Measurements from ENCODE around the gene FGGY.

FGGY gene

DNA sequence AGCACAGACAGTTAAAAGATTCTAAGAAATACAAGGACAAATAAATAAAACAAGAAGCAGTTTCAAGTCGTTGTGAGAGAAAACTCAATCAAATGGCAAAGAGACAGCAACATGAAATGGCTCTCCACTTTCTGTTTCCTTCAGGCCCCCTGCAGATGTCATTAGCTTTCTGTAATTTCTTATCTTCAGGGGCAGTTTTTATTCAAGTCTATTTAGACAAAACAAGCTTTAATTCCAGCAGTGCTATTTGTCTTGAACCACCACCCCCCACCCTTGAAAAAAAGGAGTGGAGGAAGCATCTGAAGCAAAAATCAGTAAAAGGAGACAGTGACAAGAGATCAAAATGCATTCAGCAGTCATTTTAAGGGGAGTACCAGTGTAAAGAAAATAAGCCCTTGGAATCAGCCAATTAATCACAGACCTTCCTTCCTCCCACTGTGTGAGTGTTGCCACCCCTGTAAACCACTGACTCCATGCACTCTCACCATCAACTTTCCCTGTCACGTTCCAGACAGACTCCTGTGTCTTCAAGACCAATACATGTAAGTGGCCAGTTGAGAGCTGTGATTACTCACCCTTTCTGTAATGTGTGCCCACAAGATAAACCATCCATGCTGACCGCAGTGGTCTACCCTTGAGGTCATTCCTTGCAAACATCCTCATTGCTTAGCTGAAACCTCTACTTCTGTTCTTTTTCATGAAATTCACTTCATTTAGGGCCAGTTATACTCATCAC, 381.8 kb downstream of the FGGY start:
- DNase-seq (ENCODE audit: low read depth), result no peak

GRCh38 chr1:59680044-59680443, 383.1 kb downstream of the FGGY start:
- DNase-seq (ENCODE audit: low read depth), result no peak

DNA sequence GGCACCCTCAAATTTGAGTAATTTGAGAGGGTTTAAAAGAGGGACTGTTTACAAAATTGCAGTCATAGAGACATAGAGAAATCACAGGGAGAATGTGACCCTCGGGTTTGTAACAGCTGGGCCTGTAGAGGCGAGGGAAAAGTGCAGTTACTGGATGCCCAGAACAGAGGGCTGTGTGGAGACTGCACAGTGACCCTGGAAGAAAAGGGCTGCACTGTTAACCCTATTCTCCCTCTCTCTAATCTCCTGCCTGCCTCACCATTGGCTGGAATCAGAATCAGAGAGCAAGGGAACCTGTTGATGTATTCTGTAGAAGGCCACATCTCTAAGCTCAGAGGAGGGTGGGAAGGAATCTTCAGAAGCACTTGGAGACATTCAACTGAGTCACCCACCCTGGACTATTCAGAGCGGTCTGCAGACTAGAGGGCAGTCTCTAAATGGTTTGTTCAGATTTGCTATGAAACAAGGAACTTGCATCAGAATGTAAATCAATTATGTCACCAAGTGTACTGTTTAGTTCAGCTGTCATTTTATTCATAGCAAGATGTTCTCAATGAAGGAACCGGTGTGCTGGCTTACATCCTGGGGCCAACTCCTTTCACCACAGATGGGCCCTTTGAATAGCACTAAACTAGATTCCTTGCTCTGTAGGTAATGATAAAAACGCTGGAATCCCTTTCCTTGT, 385.6 kb downstream of the FGGY start:
- no peak for DNase-seq (ENCODE audit: low read depth)

GRCh38 chr1:59683197-59683596, 386.3 kb downstream of the FGGY start:
- DNase-seq (ENCODE audit: low read depth), result no peak

DNA sequence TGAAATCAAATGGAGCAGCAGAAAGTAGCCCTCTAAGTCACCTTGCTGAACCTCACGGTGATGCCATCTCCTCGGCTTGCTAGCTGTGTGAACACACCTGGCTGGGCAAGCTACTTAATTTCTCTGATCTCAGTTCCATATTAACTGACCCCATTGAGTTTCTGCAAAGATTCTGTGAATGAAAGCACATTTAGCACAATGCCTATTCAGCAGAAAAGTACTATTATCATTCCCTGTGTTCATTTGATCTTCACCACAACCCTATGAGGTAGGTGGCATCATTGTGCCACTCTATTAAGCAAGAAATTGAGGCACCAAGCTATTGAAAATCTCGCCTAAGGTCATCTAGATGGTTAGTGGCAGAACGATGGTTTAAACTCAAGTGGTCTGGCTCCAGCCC, 387.8 kb downstream of the FGGY start:
- no peak for DNase-seq (ENCODE audit: low read depth)

DNA sequence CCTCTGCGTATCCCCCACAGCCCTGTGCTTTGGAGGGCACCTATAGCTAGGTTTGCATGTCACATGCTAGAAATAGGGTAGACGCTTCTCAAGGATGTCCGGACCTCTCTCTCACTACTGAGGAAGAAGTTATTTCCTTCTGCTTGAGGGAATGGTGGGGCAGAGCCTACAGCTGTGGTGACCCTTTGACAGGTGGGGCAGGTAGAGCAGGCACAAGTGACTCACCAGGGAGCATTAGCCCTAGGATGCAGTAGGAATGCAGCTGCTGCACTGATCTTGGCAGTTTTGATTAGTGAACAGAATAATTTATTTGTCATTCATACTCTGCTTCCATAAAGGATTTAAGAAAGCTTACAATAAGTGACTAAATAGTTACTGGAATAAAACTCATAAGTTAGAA, 388.2 kb downstream of the FGGY start:
- no peak for DNase-seq (ENCODE audit: low read depth)

GRCh38 chr1:59685666-59686065, 388.8 kb downstream of the FGGY start:
- no peak for DNase-seq (ENCODE audit: low read depth)

GRCh38 chr1:59686170-59686569, 389.3 kb downstream of the FGGY start:
- no peak for DNase-seq (ENCODE audit: low read depth)

DNA sequence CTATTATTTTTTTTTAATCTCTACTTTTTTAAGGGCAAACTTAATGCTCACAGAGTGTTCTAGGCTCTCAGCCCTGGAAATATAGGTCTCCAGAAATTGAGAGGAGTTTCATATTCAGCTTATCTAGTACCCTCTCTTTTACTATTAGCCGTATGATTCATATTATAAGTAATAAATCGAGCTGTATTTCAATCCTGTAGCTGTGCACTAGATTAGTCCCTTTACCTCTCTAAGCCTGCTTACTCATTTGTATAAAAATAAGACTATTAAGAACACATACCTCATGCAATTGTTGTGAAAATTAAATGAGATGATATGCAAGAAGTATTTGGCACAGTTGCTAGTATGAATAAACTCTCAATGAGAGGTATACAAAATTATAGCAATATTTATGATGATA, 389.7 kb downstream of the FGGY start:
- DNase-seq (ENCODE audit: low read depth), result no peak

GRCh38 chr1:59687081-59687480, 390.2 kb downstream of the FGGY start:
- no peak for DNase-seq (ENCODE audit: low read depth)

DNA sequence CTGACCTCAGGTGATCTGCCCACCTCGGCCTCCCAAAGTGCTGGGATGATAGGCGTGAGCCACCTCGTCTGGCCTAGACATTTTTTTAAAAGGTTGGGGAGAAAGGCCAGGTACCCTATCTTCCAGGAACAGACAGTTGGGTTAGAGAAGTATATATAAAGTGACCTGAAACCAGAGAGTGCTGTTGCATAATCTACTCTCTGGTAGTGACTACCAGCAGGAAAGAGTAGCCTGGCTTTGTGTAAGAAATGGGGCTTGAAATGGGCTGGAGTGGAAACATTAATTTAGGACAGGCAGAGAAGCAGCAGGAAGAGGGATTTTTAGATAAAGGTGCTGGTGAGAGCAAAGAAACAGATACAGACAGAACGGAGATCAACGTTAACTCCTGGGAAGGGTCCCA, 392.1 kb downstream of the FGGY start:
- DNase-seq (ENCODE audit: low read depth), result no peak

GRCh38 chr1:59689730-59690129, 392.8 kb downstream of the FGGY start:
- no peak for DNase-seq (ENCODE audit: low read depth)

DNA sequence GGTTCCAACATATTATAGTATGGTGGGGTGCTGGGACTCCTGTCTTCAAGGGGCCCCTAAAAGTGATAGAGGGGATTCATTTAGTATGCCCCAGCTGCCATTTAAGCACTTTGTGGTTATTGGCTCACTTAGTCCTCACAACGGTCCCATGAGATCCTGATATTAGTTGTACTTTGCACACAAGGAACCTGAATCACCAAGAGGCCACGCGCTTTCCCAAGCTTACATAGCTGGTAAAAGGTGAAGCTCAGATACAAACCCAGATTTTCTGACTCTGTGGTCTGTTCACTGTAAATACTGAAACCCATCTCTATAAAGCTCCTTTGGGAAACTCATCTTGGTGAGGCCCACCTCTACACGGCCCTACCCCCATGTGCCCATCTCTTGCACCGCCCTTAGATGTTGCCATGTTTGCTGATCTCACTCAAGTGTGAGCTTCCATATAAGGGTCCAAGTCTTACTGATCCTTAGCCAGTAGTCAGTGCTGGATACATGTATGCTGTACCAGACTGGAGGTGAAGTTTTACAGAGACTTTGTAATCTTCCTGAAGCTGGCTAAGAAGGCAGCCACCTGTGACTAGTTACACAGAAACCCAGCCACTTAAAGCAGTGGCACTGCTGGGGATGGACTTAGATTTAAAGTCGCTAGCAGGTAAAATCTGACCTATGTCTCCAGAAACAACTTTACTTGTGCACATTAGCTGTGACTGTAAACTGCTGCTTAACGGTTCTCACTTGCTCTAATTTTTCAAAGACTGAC, 393.5 kb downstream of the FGGY start:
- DNase-seq (ENCODE audit: low read depth), result no peak

DNA sequence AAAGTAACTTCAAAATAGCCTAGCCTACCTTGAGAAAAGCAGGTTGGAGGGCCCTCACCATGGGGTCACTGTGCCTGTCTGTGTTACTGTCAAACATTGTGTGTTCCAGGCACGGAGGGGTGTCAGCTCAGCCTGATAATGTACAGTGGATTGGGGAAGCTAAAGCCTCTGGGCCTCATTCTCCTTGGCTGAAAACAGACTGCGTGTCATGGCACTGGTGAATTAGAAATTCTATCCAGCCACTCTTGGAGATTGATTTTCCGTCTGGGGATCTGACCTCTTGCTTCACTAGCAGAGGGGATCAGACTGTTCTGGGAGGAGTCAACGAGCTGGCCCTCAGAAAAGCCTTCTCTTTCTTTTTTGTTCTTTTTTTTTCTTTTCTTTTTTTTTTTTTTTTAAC, 394.4 kb downstream of the FGGY start:
- no peak for DNase-seq (ENCODE audit: low read depth)

DNA sequence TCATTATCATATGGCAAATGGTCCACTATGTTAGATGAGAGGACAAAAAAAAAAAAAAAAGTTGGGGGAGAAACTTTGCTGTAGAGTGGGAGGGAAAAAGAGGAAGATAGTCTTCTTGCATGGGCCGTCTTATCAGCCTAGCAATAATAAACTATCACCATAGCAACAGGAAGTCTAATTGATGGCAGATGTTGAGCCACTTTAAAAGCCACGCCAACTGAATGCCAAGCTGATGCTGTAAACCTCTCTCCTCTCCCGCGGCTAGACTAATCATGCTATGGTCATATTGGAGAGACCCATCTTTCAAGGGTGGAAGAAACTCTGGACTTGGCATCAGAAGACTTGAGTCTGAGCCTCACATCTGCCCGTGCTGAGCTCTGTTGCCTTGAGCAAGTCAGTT, 395.7 kb downstream of the FGGY start:
- DNase-seq (ENCODE audit: low read depth), result no peak

DNA sequence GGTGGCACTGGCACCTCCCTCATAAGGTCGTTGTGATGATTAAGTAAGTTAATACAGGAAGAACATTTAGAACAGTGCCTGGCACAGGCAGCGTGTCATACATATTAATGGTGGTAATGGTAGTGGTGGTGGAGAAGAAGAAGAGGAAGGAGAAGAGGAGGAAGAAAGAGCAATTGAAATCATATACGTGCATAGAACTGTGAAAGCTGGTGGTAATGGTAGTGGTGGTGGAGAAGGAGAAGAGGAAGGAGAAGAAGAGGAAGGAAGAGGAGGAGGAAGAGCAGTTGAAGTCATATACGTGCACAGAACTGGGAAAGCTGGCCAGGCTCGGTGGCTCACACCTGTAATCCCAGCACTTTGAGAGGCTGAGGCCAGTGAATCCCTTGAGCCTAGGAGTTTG, 396.5 kb downstream of the FGGY start:
- DNase-seq (ENCODE audit: low read depth), result no peak

DNA sequence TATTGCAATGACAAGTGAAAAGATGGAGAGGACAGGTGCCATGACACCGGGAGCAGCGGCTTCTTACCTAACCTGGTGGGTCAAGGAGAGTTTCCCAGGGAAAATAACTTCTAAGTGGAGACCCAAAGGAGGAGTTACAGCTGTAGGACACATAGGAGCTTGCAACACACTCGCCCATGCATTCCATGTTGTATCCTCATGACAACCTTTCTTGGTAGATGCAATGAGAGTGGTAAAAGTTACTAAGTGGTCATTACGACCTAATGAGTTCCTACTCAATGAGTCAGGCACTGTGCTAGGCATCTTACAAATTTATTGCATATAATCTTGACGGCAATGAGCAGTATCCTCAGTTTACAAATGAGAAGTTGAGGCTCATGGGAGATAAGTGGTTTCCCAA, 398.4 kb downstream of the FGGY start:
- no peak for DNase-seq (ENCODE audit: low read depth)

DNA sequence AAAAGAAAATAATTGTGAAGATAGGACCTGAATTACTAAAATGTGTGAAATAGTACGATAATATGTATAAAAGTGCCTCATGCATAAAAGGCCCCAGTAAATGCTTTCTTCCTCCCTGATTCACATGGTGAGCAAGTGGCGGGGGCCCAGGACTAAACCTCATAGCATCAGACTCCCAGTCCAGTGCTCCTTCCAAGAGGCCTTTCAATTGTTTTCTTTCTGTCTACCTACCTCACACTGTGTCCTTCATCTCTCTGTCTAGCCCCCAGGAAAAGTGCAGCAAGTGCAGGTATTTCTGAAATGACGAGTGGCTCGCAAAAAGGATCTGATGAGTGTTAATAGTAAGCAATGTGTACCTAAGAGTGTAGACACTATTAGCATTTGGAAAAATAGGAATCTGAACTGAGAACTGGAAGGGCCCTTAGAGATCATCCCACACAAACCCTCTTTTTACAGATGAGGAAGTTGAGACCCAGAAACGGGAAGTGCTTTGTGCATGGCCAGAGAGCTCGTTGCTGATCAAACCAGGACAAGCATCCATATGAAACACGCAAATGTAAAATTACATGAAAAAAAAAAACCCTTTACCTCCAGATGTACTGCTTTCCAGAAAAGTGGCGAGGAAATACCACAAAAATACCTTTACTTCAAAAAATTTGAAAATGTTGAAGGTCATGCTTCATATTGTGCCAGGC, 399.7 kb downstream of the FGGY start:
- no peak for DNase-seq (ENCODE audit: low read depth)

DNA sequence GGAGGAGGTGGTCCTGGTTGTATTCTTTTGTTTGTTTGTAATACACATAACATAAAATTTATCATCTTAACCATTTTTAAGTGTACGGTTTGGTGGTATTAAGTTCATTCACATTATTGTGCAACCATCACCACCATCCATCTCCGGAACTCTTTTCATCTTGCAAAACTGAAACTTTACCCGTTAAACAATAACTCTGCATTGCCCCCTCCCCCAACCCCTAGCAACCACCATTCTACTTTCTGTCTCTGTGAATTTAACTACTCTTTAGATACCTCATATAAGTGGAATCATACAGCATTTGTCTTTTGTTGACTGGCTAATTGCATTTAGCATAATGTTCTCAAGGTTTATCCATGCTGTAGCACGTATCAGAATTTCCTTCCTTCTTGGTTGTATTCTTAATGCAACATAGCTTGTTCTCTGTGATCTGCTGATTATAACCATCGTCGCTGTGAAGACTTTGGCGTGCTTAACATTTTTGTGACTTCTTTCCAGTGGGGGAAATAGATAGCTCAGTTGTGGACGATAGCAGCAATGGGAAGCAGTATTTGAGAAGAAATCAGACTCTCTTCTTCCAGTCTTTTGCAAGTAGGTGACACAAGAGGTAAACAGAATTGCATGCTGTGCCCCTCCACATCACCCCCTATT, 400.4 kb downstream of the FGGY start:
- DNase-seq (ENCODE audit: low read depth), result no peak

GRCh38 chr1:59698386-59698785, 401.5 kb downstream of the FGGY start:
- DNase-seq (ENCODE audit: low read depth), result no peak

GRCh38 chr1:59699227-59699847, 402.4 kb downstream of the FGGY start:
- peak; percentile 8 for DNase-seq (ENCODE audit: low read depth)

DNA sequence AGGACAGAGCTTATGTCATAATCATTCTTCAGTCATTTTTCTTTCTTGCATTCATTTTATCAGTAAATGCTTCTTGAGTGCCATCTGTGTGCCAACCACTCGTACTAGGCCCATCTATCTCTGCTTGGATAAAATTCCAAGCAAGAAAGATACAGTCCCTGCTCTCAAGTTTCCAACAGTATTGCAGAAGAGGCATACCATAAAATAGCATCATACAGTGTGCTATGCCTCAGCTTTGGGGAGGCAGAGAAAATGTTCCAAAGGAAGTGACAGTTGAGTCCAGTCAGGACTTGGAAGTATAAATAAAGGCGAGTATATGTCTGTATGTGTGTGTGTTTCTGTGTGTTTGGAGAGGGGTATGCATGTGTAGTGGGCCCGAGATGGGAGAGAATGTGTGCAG, 404.5 kb downstream of the FGGY start:
- no peak for DNase-seq (ENCODE audit: low read depth)
